Neural cell (in vitro differentiated cells): ENCODE data around the gene ATXN10. TPM values are rescaled to one million over a fixed set of nuclear protein-coding genes. Genes with fewer than 3 reads are reported as not detected.
"Not testable (repeated sequence)": the region's sequence is repeated elsewhere in the genome, so short reads cannot be mapped to it uniquely, and the experiment has no call there.

Source experiments
- H2AFZ ChIP-seq: fragments of 200-600, 300-800 bp; sonication (generic), shearing (Covaris generic); 2 replicates; pipeline ENCODE4 v1.6.0; 2014; ENCODE audit warnings: low read depth, mild to moderate bottlenecking, antibody characterized with exemption, low read length, moderate library complexity
- H3F3A ChIP-seq: fragments of 200-600 bp; shearing (Covaris generic); 2 replicates; pipeline ENCODE4 v1.6.1; 2016; ENCODE audit warnings: mild to moderate bottlenecking, moderate library complexity, mixed read lengths, antibody characterized with exemption, low read length; ENCODE audit not compliant: insufficient read depth, poor library complexity, severe bottlenecking
- H3K27ac ChIP-seq: fragments of 200-600, 300-800 bp; sonication (generic), shearing (Covaris generic); 2 replicates; pipeline ENCODE4 v1.5.1; 2014; ENCODE audit warnings: mild to moderate bottlenecking, low read length, moderate library complexity
- H3K27me3 ChIP-seq: fragments of 300-800, 200-600 bp; sonication (generic), shearing (Covaris generic); 2 replicates; pipeline ENCODE4 v1.6.0; 2014; ENCODE audit warnings: mild to moderate bottlenecking, low read depth, low read length, moderate library complexity; ENCODE audit not compliant: insufficient read depth
- H3K36me3 ChIP-seq: fragments of 300-800, 200-600 bp; sonication (generic), shearing (Covaris generic); 2 replicates; pipeline ENCODE4 v1.5.1; 2014; ENCODE audit warnings: mild to moderate bottlenecking, antibody characterized with exemption, low read length, moderate library complexity; ENCODE audit not compliant: insufficient read depth
- H3K4me2 ChIP-seq: fragments of 300-800, 200-600 bp; sonication (generic), shearing (Covaris generic); 2 replicates; pipeline ENCODE4 v1.6.0; 2014; ENCODE audit warnings: mild to moderate bottlenecking, low read length
- H3K4me3 ChIP-seq: fragments of 300-800, 200-600 bp; sonication (generic), shearing (Covaris generic); 2 replicates; pipeline ENCODE4 v1.5.1; 2014; ENCODE audit warnings: mild to moderate bottlenecking, low read length, moderate library complexity
- H3K79me2 ChIP-seq: fragments of 200-600 bp; shearing (Covaris generic); replicated peaks from 2 replicates; pipeline ENCODE4 v1.6.0; 2014; ENCODE audit warnings: mild to moderate bottlenecking, low read length, moderate library complexity; ENCODE audit not compliant: insufficient read depth
- H3K9ac ChIP-seq: fragments of 300-800, 200-600 bp; sonication (generic), shearing (Covaris generic); 2 replicates; pipeline ENCODE4 v1.6.1; 2016; ENCODE audit warnings: mild to moderate bottlenecking, low read length, mixed read lengths
- H3K9me2 ChIP-seq: fragments of 200-600 bp; shearing (Covaris generic); 2 replicates; pipeline ENCODE4 v1.6.1; 2016; ENCODE audit warnings: mild to moderate bottlenecking, low read length, mixed read lengths; ENCODE audit not compliant: insufficient read depth
- H3K9me3 ChIP-seq: fragments of 200-600, 300-800 bp; sonication (generic), shearing (Covaris generic); 2 replicates; pipeline ENCODE4 v1.6.1; 2016; ENCODE audit warnings: mild to moderate bottlenecking, mixed run types, low read length, moderate library complexity, mixed read lengths
- H4K20me1 ChIP-seq: fragments of 200-600 bp; shearing (Covaris generic); 2 replicates; pipeline ENCODE4 v1.6.1; 2016; ENCODE audit warnings: mild to moderate bottlenecking, mixed run types; ENCODE audit not compliant: insufficient read depth
- EZH2 ChIP-seq: fragments of 200-600, 300-800 bp; shearing (Covaris generic), sonication (generic); IDR thresholded peaks from 2 replicates; pipeline ENCODE4 v1.6.1; 2014; ENCODE audit warnings: antibody characterized with exemption, low read length, borderline replicate concordance, mild to moderate bottlenecking; ENCODE audit not compliant: insufficient read depth, poor library complexity, severe bottlenecking
- POLR2AphosphoS5 ChIP-seq: IDR thresholded peaks from 2 replicates; pipeline ENCODE4 v1.6.1; 2012
- RAD21 ChIP-seq: fragments of 450-650 bp; conservative IDR thresholded peaks from 2 replicates; pipeline ENCODE4 v1.6.1; 2014; ENCODE audit warnings: antibody characterized with exemption, mild to moderate bottlenecking, moderate library complexity
- SMC3 ChIP-seq: fragments of 450-650 bp; conservative IDR thresholded peaks from 2 replicates; pipeline ENCODE4 v1.6.1; 2014; ENCODE audit warnings: antibody characterized with exemption, mild to moderate bottlenecking, moderate library complexity; ENCODE audit not compliant: poor library complexity
- polyA plus RNA-seq: library from polyadenylated mRNA; depleted of rRNA; stranded (reverse); fragments of >200 nt; gene quantifications from 2 replicates; pipeline ENCODE4 v1.2.3, GENCODE V29; 2014
- TF ChIP-seq, protein P1 (sequence below): fragments of 450-650 bp; IDR thresholded peaks from 2 replicates; pipeline ENCODE4 v1.5.1; 2014; ENCODE audit warnings: antibody characterized with exemption, mild to moderate bottlenecking, moderate library complexity; ENCODE audit not compliant: poor library complexity, severe bottlenecking
- TF ChIP-seq, protein P2 (sequence below): IDR thresholded peaks from 2 replicates; pipeline ENCODE4 v1.6.1; 2012; ENCODE audit warnings: borderline replicate concordance

The ATXN10 gene
- polyA plus RNA-seq, 1 donor from 2014 or later, result 321 TPM

DNA sequence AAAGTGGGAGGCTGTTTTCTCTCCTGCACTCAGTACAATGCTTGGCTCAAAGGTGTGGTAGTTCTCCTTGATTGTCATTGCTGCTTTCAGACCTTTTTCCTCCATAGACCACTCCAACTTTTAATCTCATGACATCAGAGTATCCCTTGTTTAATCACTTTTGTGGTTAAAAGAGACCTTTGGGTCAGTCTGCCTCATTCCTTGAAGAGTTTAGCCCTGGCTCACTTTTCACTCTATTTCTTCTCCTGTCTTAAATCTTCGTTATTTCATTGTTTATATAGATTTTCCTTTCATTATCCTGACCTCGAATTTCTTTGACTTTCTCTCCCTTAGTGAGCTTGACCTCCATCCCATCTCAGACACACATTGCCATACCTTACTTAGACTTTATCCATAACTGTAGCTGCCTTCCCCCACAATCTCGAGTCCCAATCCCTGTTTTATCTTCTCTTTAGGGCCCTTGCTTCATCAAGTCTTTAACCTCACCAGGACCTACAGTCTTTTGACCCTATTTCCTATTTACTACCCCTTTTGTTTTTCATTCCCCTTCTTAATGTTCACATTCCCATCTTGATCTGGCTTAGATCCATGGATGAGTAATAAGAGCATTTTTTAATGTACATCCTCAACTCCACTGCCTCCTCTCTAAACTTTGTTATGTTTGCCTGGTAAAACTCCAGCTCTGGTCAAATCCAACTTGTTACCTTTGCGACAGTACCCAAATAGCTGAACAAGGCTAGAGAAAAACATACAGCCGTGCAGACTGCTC is 9.5 kb downstream of the ATXN10 start:
- TF ChIP-seq POLR2AphosphoS5, result no peak
- TF ChIP-seq RAD21, result no peak
- no peak for TF ChIP-seq EZH2
- TF ChIP-seq, protein P1, sequence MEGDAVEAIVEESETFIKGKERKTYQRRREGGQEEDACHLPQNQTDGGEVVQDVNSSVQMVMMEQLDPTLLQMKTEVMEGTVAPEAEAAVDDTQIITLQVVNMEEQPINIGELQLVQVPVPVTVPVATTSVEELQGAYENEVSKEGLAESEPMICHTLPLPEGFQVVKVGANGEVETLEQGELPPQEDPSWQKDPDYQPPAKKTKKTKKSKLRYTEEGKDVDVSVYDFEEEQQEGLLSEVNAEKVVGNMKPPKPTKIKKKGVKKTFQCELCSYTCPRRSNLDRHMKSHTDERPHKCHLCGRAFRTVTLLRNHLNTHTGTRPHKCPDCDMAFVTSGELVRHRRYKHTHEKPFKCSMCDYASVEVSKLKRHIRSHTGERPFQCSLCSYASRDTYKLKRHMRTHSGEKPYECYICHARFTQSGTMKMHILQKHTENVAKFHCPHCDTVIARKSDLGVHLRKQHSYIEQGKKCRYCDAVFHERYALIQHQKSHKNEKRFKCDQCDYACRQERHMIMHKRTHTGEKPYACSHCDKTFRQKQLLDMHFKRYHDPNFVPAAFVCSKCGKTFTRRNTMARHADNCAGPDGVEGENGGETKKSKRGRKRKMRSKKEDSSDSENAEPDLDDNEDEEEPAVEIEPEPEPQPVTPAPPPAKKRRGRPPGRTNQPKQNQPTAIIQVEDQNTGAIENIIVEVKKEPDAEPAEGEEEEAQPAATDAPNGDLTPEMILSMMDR, result no peak
- TF ChIP-seq SMC3, result no peak
- no peaks in the 10 kb centered on the region for H3F3A ChIP-seq

DNA sequence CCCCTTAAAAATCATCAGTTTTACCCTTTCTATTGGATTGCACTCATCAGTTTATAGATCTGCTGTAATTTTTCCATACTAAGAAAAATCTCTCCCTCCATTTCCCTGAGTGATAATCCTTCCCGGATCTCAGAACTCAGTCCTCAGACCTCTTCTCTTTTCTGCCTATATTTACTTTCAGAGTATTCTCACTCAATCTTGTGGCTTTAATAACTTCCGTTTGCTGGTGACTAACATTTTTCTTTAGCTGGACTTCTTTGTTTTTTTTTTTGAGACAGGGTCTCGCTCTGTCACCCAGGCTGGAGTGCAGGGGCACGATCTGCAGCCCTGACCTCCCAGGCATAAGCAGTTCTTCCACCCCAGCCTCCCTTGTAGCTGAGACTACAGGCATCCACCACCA is 10.4 kb downstream of the ATXN10 start:
- Histone ChIP-seq H4K20me1 (no peaks in the 10 kb centered on the region), H3K9ac (no peak overlapping the region), H3K9me3 (no peaks in the 10 kb centered on the region), H3K4me2 (no peak overlapping the region), H3K4me3 (no peak overlapping the region), H3K27ac (no peak overlapping the region), H2AFZ (no peak overlapping the region), H3K36me3 (no peaks in the 10 kb centered on the region), H3K79me2 (peaks cover 78% of the 10 kb centered on the region), H3K9me2 (no peaks in the 10 kb centered on the region), H3F3A (no peaks in the 10 kb centered on the region), H3K27me3 (no peaks in the 10 kb centered on the region)
- TF ChIP-seq SMC3 (no peak), POLR2AphosphoS5 (no peak), EZH2 (no peak), RAD21 (no peak)
- TF ChIP-seq, protein P2, sequence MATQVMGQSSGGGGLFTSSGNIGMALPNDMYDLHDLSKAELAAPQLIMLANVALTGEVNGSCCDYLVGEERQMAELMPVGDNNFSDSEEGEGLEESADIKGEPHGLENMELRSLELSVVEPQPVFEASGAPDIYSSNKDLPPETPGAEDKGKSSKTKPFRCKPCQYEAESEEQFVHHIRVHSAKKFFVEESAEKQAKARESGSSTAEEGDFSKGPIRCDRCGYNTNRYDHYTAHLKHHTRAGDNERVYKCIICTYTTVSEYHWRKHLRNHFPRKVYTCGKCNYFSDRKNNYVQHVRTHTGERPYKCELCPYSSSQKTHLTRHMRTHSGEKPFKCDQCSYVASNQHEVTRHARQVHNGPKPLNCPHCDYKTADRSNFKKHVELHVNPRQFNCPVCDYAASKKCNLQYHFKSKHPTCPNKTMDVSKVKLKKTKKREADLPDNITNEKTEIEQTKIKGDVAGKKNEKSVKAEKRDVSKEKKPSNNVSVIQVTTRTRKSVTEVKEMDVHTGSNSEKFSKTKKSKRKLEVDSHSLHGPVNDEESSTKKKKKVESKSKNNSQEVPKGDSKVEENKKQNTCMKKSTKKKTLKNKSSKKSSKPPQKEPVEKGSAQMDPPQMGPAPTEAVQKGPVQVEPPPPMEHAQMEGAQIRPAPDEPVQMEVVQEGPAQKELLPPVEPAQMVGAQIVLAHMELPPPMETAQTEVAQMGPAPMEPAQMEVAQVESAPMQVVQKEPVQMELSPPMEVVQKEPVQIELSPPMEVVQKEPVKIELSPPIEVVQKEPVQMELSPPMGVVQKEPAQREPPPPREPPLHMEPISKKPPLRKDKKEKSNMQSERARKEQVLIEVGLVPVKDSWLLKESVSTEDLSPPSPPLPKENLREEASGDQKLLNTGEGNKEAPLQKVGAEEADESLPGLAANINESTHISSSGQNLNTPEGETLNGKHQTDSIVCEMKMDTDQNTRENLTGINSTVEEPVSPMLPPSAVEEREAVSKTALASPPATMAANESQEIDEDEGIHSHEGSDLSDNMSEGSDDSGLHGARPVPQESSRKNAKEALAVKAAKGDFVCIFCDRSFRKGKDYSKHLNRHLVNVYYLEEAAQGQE, result no peak

More for the DNA sequence above, 9.5 kb downstream of the ATXN10 start:
- no peaks in the 10 kb centered on the region for H3K9me2 ChIP-seq
- no peak overlapping the region for H3K4me3 ChIP-seq
- H3K9ac ChIP-seq, result no peak overlapping the region
- H2AFZ ChIP-seq, result no peak overlapping the region
- no peaks in the 10 kb centered on the region for H3K27me3 ChIP-seq
- no peak overlapping the region for H3K27ac ChIP-seq
- H3K4me2 ChIP-seq, result no peak overlapping the region
- H3K79me2 ChIP-seq, result peaks cover 81% of the 10 kb centered on the region
- H3K36me3 ChIP-seq, result no peaks in the 10 kb centered on the region
- no peaks in the 10 kb centered on the region for H4K20me1 ChIP-seq
- H3K9me3 ChIP-seq, result no peaks in the 10 kb centered on the region

DNA sequence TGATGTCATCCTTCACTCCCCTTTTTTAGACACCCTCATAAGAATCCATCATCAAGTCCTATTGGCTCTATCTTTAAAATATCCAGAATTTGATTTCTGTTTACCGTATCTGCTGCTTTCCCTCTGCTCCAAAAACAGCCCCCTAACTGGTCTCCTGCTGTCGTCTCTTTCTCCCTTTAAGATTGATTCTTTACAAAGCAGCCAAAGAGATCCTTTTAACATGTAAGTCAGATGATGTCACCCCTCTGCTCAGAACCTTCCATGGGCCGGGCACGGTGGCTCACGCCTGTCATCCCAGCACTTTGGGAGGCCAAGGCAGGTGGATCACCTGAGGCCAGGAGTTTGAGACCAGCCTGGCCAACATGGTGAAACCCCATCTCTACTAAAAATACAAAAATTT is 11.1 kb downstream of the ATXN10 start:
- H2AFZ ChIP-seq, H3K9me3 ChIP-seq, H3K4me3 ChIP-seq, H3K9ac ChIP-seq, H3K4me2 ChIP-seq, H3K36me3 ChIP-seq, H4K20me1 ChIP-seq, H3K27me3 ChIP-seq, H3K27ac ChIP-seq, H3K9me2 ChIP-seq, H3F3A ChIP-seq: not testable (repeated sequence)
- peaks cover 71% of the 10 kb centered on the region for H3K79me2 ChIP-seq
